ENCODE data around the gene LRPAP1. TPM values are rescaled to one million over a fixed set of nuclear protein-coding genes. Genes with fewer than 3 reads are reported as not detected.
A peak's percentile ranks its signal among the peaks of the same experiment; 100 is the strongest.

Gene LRPAP1
- total RNA-seq, 1 experiment from 2014 or later = 156 TPM

- no peak for DNase-seq (ENCODE audit: low read depth)
Measured at GRCh38 chr4:3501126-3501824, 30.9 kb downstream of the LRPAP1 start.

GRCh38 chr4:3500634-3501101 is 31.6 kb downstream of the LRPAP1 start:
- no peak for DNase-seq (ENCODE audit: low read depth)

GRCh38 chr4:3500111-3500510 is 32.1 kb downstream of the LRPAP1 start:
- DNase-seq (ENCODE audit: low read depth) = no peak

GRCh38 chr4:3499710-3500109 is 32.5 kb downstream of the LRPAP1 start:
- no peak for DNase-seq (ENCODE audit: low read depth)

- no peak for DNase-seq (ENCODE audit: low read depth)
Measured at GRCh38 chr4:3498901-3499510, 33.2 kb downstream of the LRPAP1 start.

- no peak for DNase-seq (ENCODE audit: low read depth)
Measured at GRCh38 chr4:3498407-3498806, 33.8 kb downstream of the LRPAP1 start.

GRCh38 chr4:3497523-3498389 is 34.5 kb downstream of the LRPAP1 start:
- DNase-seq (ENCODE audit: low read depth) = no peak

- DNase-seq (ENCODE audit: low read depth) = no peak
Measured at GRCh38 chr4:3497095-3497494, 35.1 kb downstream of the LRPAP1 start.

- DNase-seq (ENCODE audit: low read depth) = no peak
Measured at GRCh38 chr4:3496021-3496420, 36.2 kb downstream of the LRPAP1 start.

- DNase-seq (ENCODE audit: low read depth) = no peak
Measured at GRCh38 chr4:3495204-3495975, 36.8 kb downstream of the LRPAP1 start.

- no peak for DNase-seq (ENCODE audit: low read depth)
Measured at GRCh38 chr4:3494462-3494871, 37.8 kb downstream of the LRPAP1 start.

- no peak for DNase-seq (ENCODE audit: low read depth)
Measured at GRCh38 chr4:3493720-3494461, 38.3 kb downstream of the LRPAP1 start.

- DNase-seq (ENCODE audit: low read depth) = no peak
Measured at GRCh38 chr4:3492741-3493719, 39.2 kb downstream of the LRPAP1 start.

GRCh38 chr4:3491681-3492405 is 40.4 kb downstream of the LRPAP1 start:
- DNase-seq (ENCODE audit: low read depth) = peak; percentile 68

GRCh38 chr4:3489451-3489962 is 42.7 kb downstream of the LRPAP1 start:
- no peak for DNase-seq (ENCODE audit: low read depth)

GRCh38 chr4:3488820-3489219 is 43.4 kb downstream of the LRPAP1 start:
- DNase-seq (ENCODE audit: low read depth) = no peak

- DNase-seq (ENCODE audit: low read depth) = no peak
Measured at GRCh38 chr4:3487861-3488260, 44.4 kb downstream of the LRPAP1 start.
